HG03108 (cell line): ENCODE data around the gene RNU1-2.
"Not testable (repeated sequence)": the region's sequence is repeated elsewhere in the genome, so short reads cannot be mapped to it uniquely, and the experiment has no call there.

ENCODE experiments used
- ATAC-seq: cut with Tn5 transposase; IDR thresholded peaks from one replicate; pipeline ENCODE4 v1.9.1; 2021; ENCODE audit warnings: moderate library complexity; ENCODE audit not compliant: unreplicated experiment

The RNU1-2 gene

GRCh38 chr1:16888860-16889816, 6.6 kb upstream of the RNU1-2 start:
- ATAC-seq: no peak

- ATAC-seq: not testable (repeated sequence)
Observed at GRCh38 chr1:16890539-16891021, 5.2 kb upstream of the RNU1-2 start.

- not testable (repeated sequence) for ATAC-seq
Observed at GRCh38 chr1:16891057-16891456, 4.7 kb upstream of the RNU1-2 start.

- not testable (repeated sequence) for ATAC-seq
Observed at GRCh38 chr1:16892978-16893525, 2.7 kb upstream of the RNU1-2 start.

GRCh38 chr1:16893796-16894195, 2.0 kb upstream of the RNU1-2 start:
- not testable (repeated sequence) for ATAC-seq

- not testable (repeated sequence) for ATAC-seq
Observed at GRCh38 chr1:16894338-16894737, 1.4 kb upstream of the RNU1-2 start.

GRCh38 chr1:16895233-16895597, 565 bp upstream of the RNU1-2 start:
- not testable (repeated sequence) for ATAC-seq

GRCh38 chr1:16896316-16897055, 706 bp downstream of the RNU1-2 start:
- not testable (repeated sequence) for ATAC-seq

GRCh38 chr1:16897653-16898052, 1.9 kb downstream of the RNU1-2 start:
- ATAC-seq: not testable (repeated sequence)

GRCh38 chr1:16898298-16898697, 2.5 kb downstream of the RNU1-2 start:
- ATAC-seq: not testable (repeated sequence)

- ATAC-seq: not testable (repeated sequence)
Observed at GRCh38 chr1:16899020-16899419, 3.2 kb downstream of the RNU1-2 start.

GRCh38 chr1:16900751-16901150, 5.0 kb downstream of the RNU1-2 start:
- ATAC-seq: no peak

- ATAC-seq: not testable (repeated sequence)
Observed at GRCh38 chr1:16901371-16901770, 5.6 kb downstream of the RNU1-2 start.

GRCh38 chr1:16903054-16903453, 7.3 kb downstream of the RNU1-2 start:
- no peak for ATAC-seq

GRCh38 chr1:16903458-16903796, 7.6 kb downstream of the RNU1-2 start:
- ATAC-seq: no peak

GRCh38 chr1:16904560-16905109, 8.9 kb downstream of the RNU1-2 start:
- ATAC-seq: peak; percentile 91

- peak; percentile 56 for ATAC-seq
Observed at GRCh38 chr1:16905110-16905867, 9.5 kb downstream of the RNU1-2 start.

- ATAC-seq: no peak
Observed at GRCh38 chr1:16905868-16906702, 10.3 kb downstream of the RNU1-2 start.

- ATAC-seq: no peak
Observed at GRCh38 chr1:16906873-16907272, 11.1 kb downstream of the RNU1-2 start.
